ENCODE measurements around the gene ZNF236. TPM values are rescaled to one million over a fixed set of nuclear protein-coding genes. Genes with fewer than 3 reads are reported as not detected.

Gene ZNF236
- total RNA-seq, 2 experiments from 2014 or later: 6.6 to 16.1 TPM

- Histone ChIP-seq H4K20me1 (ENCODE audit: insufficient read depth, low read length) (no peaks in the 10 kb centered on the region), H3K9me2 (ENCODE audit: insufficient read depth, low read length) (no peaks in the 10 kb centered on the region), H3K27ac (ENCODE audit: low read depth, low read length, poor library complexity, severe bottlenecking) (no peak overlapping the region), H2AFZ (ENCODE audit: low read length) (no peak overlapping the region), H3K36me3 (ENCODE audit: insufficient read depth, low read length) (peaks cover 23% of the 10 kb centered on the region), H3K4me1 (ENCODE audit: insufficient read depth, low read length, poor library complexity, severe bottlenecking) (no peaks in the 10 kb centered on the region), H3K79me2 (ENCODE audit: insufficient read depth, low read depth, low read length) (no peaks in the 10 kb centered on the region), H3K9me3 (ENCODE audit: low read length) (no peaks in the 10 kb centered on the region), H3K4me2 (ENCODE audit: low read length) (no peak overlapping the region), H3K4me3 (ENCODE audit: low read depth, low read length, poor library complexity, severe bottlenecking) (no peak overlapping the region)
- no TSS peak for BruUV-seq (replicated peaks)
- POLR2A ChIA-PET: no interaction called here
- CTCF ChIA-PET (ENCODE audit: unreplicated experiment): no interaction called here
- no peak for DNase-seq (ENCODE audit: low spot score)
- intact Hi-C loops (cut with micrococcal nuclease; ENCODE audit: unreplicated experiment): no loop called here
- no peak for TF ChIP-seq EZH2phosphoT487 (IDR thresholded peaks at IDR 0.05; ENCODE audit: borderline replicate concordance, low read depth, low read length)
- TF ChIP-seq, protein P1, sequence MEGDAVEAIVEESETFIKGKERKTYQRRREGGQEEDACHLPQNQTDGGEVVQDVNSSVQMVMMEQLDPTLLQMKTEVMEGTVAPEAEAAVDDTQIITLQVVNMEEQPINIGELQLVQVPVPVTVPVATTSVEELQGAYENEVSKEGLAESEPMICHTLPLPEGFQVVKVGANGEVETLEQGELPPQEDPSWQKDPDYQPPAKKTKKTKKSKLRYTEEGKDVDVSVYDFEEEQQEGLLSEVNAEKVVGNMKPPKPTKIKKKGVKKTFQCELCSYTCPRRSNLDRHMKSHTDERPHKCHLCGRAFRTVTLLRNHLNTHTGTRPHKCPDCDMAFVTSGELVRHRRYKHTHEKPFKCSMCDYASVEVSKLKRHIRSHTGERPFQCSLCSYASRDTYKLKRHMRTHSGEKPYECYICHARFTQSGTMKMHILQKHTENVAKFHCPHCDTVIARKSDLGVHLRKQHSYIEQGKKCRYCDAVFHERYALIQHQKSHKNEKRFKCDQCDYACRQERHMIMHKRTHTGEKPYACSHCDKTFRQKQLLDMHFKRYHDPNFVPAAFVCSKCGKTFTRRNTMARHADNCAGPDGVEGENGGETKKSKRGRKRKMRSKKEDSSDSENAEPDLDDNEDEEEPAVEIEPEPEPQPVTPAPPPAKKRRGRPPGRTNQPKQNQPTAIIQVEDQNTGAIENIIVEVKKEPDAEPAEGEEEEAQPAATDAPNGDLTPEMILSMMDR (conservative IDR thresholded peaks at IDR 0.05; ENCODE audit: low read length): no peak
Measured at GRCh38 chr18:76909439-76909838, 87.1 kb downstream of the ZNF236 start.

DNA sequence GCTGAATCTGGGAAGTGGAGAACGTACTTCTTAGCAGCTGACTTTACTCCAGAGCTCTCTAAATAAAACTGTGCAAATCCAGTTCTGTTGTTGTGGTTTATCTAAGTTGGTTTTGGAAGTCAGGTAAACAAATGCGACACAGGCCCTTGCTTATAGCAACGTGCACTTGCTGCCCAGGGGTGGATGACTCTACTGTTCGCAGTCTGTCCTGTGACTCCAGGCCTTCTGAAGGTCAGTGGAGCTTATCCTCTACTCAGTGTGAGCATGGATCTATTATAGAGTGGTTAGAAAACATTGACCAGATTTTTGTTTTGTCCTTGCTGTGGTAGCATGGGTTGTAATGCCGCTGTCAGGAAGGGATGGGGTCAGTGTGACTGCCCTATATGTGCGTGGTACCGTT lies 89.1 kb downstream of the ZNF236 start:
- no peak overlapping the region for H3K4me2 ChIP-seq (ENCODE audit: low read length)
- H3K27ac ChIP-seq (ENCODE audit: low read depth, low read length, poor library complexity, severe bottlenecking): no peak overlapping the region
- H3K9me2 ChIP-seq (ENCODE audit: insufficient read depth, low read length): no peaks in the 10 kb centered on the region
- H3K4me1 ChIP-seq (ENCODE audit: insufficient read depth, low read length, poor library complexity, severe bottlenecking): no peaks in the 10 kb centered on the region
- no peaks in the 10 kb centered on the region for H3K9me3 ChIP-seq (ENCODE audit: low read length)
- DNase-seq (ENCODE audit: low spot score): no peak
- no TSS peak for BruUV-seq (replicated peaks)
- TF ChIP-seq EZH2phosphoT487 (IDR thresholded peaks at IDR 0.05; ENCODE audit: borderline replicate concordance, low read depth, low read length): no peak
- TF ChIP-seq, protein P1 (conservative IDR thresholded peaks at IDR 0.05; ENCODE audit: low read length): no peak
- ChIA-PET CTCF (ENCODE audit: unreplicated experiment) (no interaction called here), POLR2A (no interaction called here)
- intact Hi-C loops (cut with micrococcal nuclease; ENCODE audit: unreplicated experiment): no loop called here
- H2AFZ ChIP-seq (ENCODE audit: low read length): no peak overlapping the region
- no peaks in the 10 kb centered on the region for H4K20me1 ChIP-seq (ENCODE audit: insufficient read depth, low read length)
- H3K4me3 ChIP-seq (ENCODE audit: low read depth, low read length, poor library complexity, severe bottlenecking): no peak overlapping the region
- H3K79me2 ChIP-seq (ENCODE audit: insufficient read depth, low read depth, low read length): no peaks in the 10 kb centered on the region
- H3K36me3 ChIP-seq (ENCODE audit: insufficient read depth, low read length): peaks cover 30% of the 10 kb centered on the region

- no peaks in the 10 kb centered on the region for H3K79me2 ChIP-seq (ENCODE audit: insufficient read depth, low read depth, low read length)
- no peaks in the 10 kb centered on the region for H3K4me1 ChIP-seq (ENCODE audit: insufficient read depth, low read length, poor library complexity, severe bottlenecking)
- no peak for TF ChIP-seq EZH2phosphoT487 (IDR thresholded peaks at IDR 0.05; ENCODE audit: borderline replicate concordance, low read depth, low read length)
- TF ChIP-seq, protein P1 (conservative IDR thresholded peaks at IDR 0.05; ENCODE audit: low read length): no peak
- no peak overlapping the region for H3K4me3 ChIP-seq (ENCODE audit: low read depth, low read length, poor library complexity, severe bottlenecking)
- no peak overlapping the region for H3K27ac ChIP-seq (ENCODE audit: low read depth, low read length, poor library complexity, severe bottlenecking)
- intact Hi-C loops (cut with micrococcal nuclease; ENCODE audit: unreplicated experiment): no loop called here
- ChIA-PET POLR2A (no interaction called here), CTCF (ENCODE audit: unreplicated experiment) (no interaction called here)
- no peak overlapping the region for H3K4me2 ChIP-seq (ENCODE audit: low read length)
- no peaks in the 10 kb centered on the region for H3K9me3 ChIP-seq (ENCODE audit: low read length)
- BruUV-seq (replicated peaks): no TSS peak
- no peak for DNase-seq (ENCODE audit: low spot score)
- no peaks in the 10 kb centered on the region for H3K9me2 ChIP-seq (ENCODE audit: insufficient read depth, low read length)
- H3K36me3 ChIP-seq (ENCODE audit: insufficient read depth, low read length): peaks cover 30% of the 10 kb centered on the region
- no peaks in the 10 kb centered on the region for H4K20me1 ChIP-seq (ENCODE audit: insufficient read depth, low read length)
- H2AFZ ChIP-seq (ENCODE audit: low read length): no peak overlapping the region
Measured at GRCh38 chr18:76913583-76913982, 91.2 kb downstream of the ZNF236 start.
